H1 (cell line): ENCODE measurements around the gene HACD4. TPM values are rescaled to one million over a fixed set of nuclear protein-coding genes. Genes with fewer than 3 reads are reported as not detected.

Experiments
- BACH1 ChIP-seq: IDR thresholded peaks from 2 replicates; pipeline ENCODE4 v1.6.1; 2012; ENCODE audit warnings: low read length, improper control_type of control experiment
- CHD2 ChIP-seq: IDR thresholded peaks from 2 replicates; pipeline ENCODE4 v1.6.1; 2012; ENCODE audit warnings: low read length, improper control_type of control experiment
- CTCF ChIP-seq, 3 experiments: IDR thresholded peaks; 1 replicate in 2 of 3; 2 replicates in 1 of 3; pipeline versions ENCODE4 v1.5.1 to v1.6.1; 2011; ENCODE audit warnings: low read length in 3 of 3, mild to moderate bottlenecking in 3 of 3, inconsistent platforms in 2 of 3, low read depth in 1 of 3, moderate library complexity in 1 of 3; ENCODE audit not compliant: insufficient read depth in 1 of 3; ENCODE audit errors: control extremely low read depth in 1 of 3
- POLR2AphosphoS5 ChIP-seq: IDR thresholded peaks from 2 replicates; pipeline ENCODE4 v1.6.1; 2011; ENCODE audit warnings: low read depth, low read length
- polyA plus RNA-seq, 7 experiments: library from polyadenylated mRNA; depleted of rRNA in 3 of 7; stranded (reverse) in 5 of 7; unstranded in 2 of 7; fragments of >200 nt in 5 of 7; fragments of 200-250 nt in 2 of 7; gene quantifications; 1 replicate in 5 of 7; 2 replicates in 1 of 7; 4 replicates in 1 of 7; pipeline versions ENCODE4 v1.2.1 to v1.2.3, GENCODE V29; 2011 to 2013; ENCODE audit warnings: missing spikeins in 2 of 7, mixed read lengths in 2 of 7
- total RNA-seq: library from RNA; stranded (reverse); fragmentation: NEBNext Ultra II Directional; extraction: Animal tissue kit (Norgen Biotek cat#: 25700); gene quantifications from 2 replicates; pipeline ENCODE4 v1.2.1, GENCODE V29; 2021

HACD4 gene
- total and polyA plus RNA-seq, 2 of the 8 experiments (the other 6 are each of a cell fraction or from before 2014, with no cell fraction given) = 0.65 to 0.86 TPM

- TF ChIP-seq CTCF (IDR thresholded peaks at IDR 0.05; ENCODE audit: control extremely low read depth in 1 of 3, insufficient read depth in 1 of 3, low read depth in 1 of 3, low read length in 3 of 3) (peak in 2 of 3 experiments; percentile 35 to 48; a peak in 2 of 4 replicates), BACH1 (peak; percentile 59), CHD2 (no peak), POLR2AphosphoS5 (no peak)
- TF ChIP-seq, all 59 proteins: peak for 3
These were observed 38.7 kb upstream of the HACD4 start (continued) for GRCh38 chr9:21070171-21070571.
